ENCODE data around the gene CLEC9A. TPM values are rescaled to one million over a fixed set of nuclear protein-coding genes. Genes with fewer than 3 reads are reported as not detected.

The CLEC9A gene
- total and polyA plus RNA-seq, 10 donors: 0.28 to 3.7 (median 1.1) TPM; not detected in 1

- peaks cover 0 to 11% (median 0%) of the 10 kb centered on the region in 6 donors for H3K4me1 ChIP-seq
- no peaks in the 10 kb centered on the region for H3K36me3 ChIP-seq
- DNase-seq: no peak
- no peak overlapping the region for H3K4me3 ChIP-seq
- H3K9me3 ChIP-seq: peaks cover 0 to 15% (median 1%) of the 10 kb centered on the region in 8 donors
- intact Hi-C loops (cut with DNase I; ENCODE audit: low total_unique reads): no loop called here
- peaks cover 0 to 4% (median 0%) of the 10 kb centered on the region in 7 donors for H3K27me3 ChIP-seq (replicated peaks in 1 of 7)
- 44 to 74% (median 63%) methylated on average over 2 of the region's 2 CpGs for WGBS, 5 donors
- no peak overlapping the region for H3K27ac ChIP-seq
- TF ChIP-seq POLR2AphosphoS5 (IDR thresholded peaks at IDR 0.05) (no peak), POLR2A (IDR thresholded peaks at IDR 0.05) (no peak)
- TF ChIP-seq, protein P1, sequence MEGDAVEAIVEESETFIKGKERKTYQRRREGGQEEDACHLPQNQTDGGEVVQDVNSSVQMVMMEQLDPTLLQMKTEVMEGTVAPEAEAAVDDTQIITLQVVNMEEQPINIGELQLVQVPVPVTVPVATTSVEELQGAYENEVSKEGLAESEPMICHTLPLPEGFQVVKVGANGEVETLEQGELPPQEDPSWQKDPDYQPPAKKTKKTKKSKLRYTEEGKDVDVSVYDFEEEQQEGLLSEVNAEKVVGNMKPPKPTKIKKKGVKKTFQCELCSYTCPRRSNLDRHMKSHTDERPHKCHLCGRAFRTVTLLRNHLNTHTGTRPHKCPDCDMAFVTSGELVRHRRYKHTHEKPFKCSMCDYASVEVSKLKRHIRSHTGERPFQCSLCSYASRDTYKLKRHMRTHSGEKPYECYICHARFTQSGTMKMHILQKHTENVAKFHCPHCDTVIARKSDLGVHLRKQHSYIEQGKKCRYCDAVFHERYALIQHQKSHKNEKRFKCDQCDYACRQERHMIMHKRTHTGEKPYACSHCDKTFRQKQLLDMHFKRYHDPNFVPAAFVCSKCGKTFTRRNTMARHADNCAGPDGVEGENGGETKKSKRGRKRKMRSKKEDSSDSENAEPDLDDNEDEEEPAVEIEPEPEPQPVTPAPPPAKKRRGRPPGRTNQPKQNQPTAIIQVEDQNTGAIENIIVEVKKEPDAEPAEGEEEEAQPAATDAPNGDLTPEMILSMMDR (IDR thresholded peaks at IDR 0.05 in 8 of 11, conservative IDR thresholded peaks at IDR 0.05 in 3 of 11): no peak
These were observed 71.8 kb downstream of the CLEC9A start for GRCh38 chr12:10102322-10102721.

- Histone ChIP-seq H3K9me3 (peaks cover 0 to 8% (median 0%) of the 10 kb centered on the region in 8 donors), H3K36me3 (peaks cover 0 to 1% (median 0%) of the 10 kb centered on the region in 6 donors), H3K4me3 (no peak overlapping the region), H3K27ac (no peak overlapping the region), H3K27me3 (replicated peaks in 1 of 7) (no peaks in the 10 kb centered on the region), H3K4me1 (no peaks in the 10 kb centered on the region)
- intact Hi-C loops (cut with DNase I; ENCODE audit: low total_unique reads): no loop called here
- 89 to 98% (median 91%) methylated on average over 2 of the region's 2 CpGs for WGBS, 5 donors
- DNase-seq: no peak
- TF ChIP-seq POLR2A (IDR thresholded peaks at IDR 0.05): no peak
These were observed 79.9 kb downstream of the CLEC9A start for GRCh38 chr12:10110256-10110844.

DNA sequence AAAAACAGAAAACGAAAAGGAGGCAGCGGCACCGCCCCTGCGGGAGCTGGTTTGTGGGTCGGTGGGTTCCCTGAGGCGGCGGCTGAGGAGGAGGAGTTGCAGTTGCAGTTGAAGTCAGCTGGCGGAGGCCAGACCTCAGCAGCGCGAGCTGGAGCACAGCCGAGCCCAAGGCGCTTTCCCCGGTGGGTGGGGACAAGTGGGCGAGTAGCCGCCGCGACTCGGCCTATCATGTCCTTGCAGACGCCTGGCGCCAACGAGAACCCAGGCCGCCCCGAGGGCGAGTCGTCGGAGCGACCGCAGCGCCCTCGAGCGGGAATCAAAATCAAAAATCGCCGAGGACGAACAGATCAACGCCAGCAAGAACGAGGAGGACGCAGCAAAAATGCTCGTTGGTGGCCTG is 81.0 kb downstream of the CLEC9A start:
- Histone ChIP-seq H3K27ac (no peak overlapping the region), H3K36me3 (peaks cover 0 to 9% (median 0%) of the 10 kb centered on the region in 6 donors), H3K9me3 (peaks cover 0 to 8% (median 0%) of the 10 kb centered on the region in 8 donors), H3K4me3 (no peak overlapping the region), H3K27me3 (replicated peaks in 1 of 7) (no peaks in the 10 kb centered on the region), H3K4me1 (no peaks in the 10 kb centered on the region)
- no peak for DNase-seq
- TF ChIP-seq, protein P1 (IDR thresholded peaks at IDR 0.05 in 8 of 11, conservative IDR thresholded peaks at IDR 0.05 in 3 of 11): no peak
- TF ChIP-seq POLR2AphosphoS5 (IDR thresholded peaks at IDR 0.05): no peak
- TF ChIP-seq POLR2A (IDR thresholded peaks at IDR 0.05): no peak
- intact Hi-C loops (cut with DNase I; ENCODE audit: low total_unique reads): no loop called here
- WGBS, 5 donors: 92 to 95% (median 94%) methylated on average over 38 of the region's 38 CpGs

DNA sequence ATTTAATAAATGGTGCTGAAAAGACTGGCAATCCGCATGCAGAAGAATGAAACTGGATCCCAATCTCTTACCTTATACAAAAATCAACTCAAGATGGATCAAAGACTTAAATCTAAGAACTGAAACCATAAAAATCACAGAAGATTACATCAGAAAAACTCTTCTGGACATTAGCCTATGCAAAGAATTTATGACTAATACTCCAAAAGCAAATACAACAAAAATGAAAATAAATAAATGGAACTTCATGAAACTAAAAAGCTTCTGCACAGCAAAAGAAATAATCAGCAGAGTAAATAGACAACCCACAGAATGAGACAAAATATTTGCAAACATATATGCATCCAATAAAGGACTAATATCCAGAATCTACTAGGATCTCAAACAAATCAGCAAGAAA is 82.6 kb downstream of the CLEC9A start:
- Histone ChIP-seq H3K27me3 (replicated peaks in 1 of 7) (no peaks in the 10 kb centered on the region), H3K9me3 (peaks cover 0 to 8% (median 0%) of the 10 kb centered on the region in 8 donors), H3K4me1 (no peaks in the 10 kb centered on the region), H3K27ac (no peak overlapping the region), H3K36me3 (peaks cover 0 to 24% (median 0%) of the 10 kb centered on the region in 6 donors), H3K4me3 (no peak overlapping the region)
- DNase-seq: no peak
- intact Hi-C loops (cut with DNase I; ENCODE audit: low total_unique reads): no loop called here
- no peak for TF ChIP-seq POLR2AphosphoS5 (IDR thresholded peaks at IDR 0.05)
- TF ChIP-seq, protein P1 (IDR thresholded peaks at IDR 0.05 in 8 of 11, conservative IDR thresholded peaks at IDR 0.05 in 3 of 11): no peak
- TF ChIP-seq POLR2A (IDR thresholded peaks at IDR 0.05): no peak
- 92 to 97% (median 95%) methylated on average over 1 of the region's 1 CpG for WGBS, 5 donors
